Stimulated activated CD4-positive, alpha-beta T cell treated with anti-CD3 and anti-CD28 coated beads, Interleukin-15, amount 100 ng/mL, for 24 hours (primary cell): ENCODE results near the gene VPS39.

Source experiments
- DNase-seq: peaks from one replicate; pipeline ENCODE4 v3.0.0-alpha.2; 2020

VPS39 gene

GRCh38 chr15:42157981-42158765 is 49.9 kb downstream of the VPS39 start:
- DNase-seq, result no peak

DNA sequence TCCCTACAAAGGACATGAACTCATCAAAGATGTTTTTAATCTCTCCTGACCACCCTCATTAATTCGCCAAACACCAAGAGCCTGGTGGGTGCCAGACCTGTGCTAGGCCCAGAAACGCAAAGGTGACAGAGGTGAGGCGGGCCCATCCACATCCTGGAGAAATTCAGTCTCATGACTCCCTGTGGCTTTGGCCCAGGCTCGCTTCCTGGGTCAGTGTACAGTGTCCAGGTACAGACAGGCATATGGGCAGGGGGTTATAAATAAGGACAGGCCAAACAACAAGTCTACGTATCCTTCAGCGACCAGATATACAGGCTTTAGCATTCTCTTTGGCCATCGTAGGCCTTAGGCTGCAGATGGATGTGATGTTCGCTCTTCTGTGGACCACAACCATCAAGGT is 50.7 kb downstream of the VPS39 start:
- no peak for DNase-seq

DNA sequence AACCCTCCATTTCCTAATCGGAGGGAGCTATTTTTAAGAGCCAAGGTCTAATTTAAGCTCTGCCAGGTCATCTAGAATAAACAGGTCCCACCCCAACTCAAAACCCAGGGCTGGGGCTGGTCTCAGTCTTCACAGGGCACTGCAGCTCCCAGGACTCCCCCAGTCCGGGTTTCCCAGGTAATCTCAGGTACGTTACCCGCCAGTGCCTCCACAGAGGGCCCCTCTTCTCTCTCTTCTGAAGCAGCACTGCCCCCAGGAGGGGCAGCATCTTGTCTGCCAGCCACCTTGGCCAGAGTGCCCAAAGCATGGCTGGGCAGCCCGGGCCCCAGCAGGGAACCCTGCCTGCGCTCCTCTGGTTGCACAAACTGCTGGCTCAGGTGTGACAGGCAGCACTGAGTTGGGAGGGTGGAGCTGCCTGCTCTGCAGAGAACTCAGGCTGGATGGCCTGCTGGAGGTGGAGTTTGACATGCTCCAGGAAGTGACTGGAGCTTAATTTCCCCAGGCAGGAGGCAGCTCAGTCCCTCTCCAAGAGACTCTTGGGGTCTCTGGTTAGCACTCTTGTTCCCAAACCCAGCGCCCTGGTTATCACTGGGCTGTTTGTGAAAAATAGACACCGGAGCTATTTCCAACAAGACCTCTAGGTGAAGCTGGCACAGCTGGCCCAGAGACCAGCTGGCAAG is 51.7 kb downstream of the VPS39 start, which contains the start of gene PLA2G4F:
TSS of gene PLA2G4F (minus strand) at position 394 of the 680 bp plus-strand sequence. CDS start at position 307, 87 bp downstream.
- DNase-seq, result no peak

DNA sequence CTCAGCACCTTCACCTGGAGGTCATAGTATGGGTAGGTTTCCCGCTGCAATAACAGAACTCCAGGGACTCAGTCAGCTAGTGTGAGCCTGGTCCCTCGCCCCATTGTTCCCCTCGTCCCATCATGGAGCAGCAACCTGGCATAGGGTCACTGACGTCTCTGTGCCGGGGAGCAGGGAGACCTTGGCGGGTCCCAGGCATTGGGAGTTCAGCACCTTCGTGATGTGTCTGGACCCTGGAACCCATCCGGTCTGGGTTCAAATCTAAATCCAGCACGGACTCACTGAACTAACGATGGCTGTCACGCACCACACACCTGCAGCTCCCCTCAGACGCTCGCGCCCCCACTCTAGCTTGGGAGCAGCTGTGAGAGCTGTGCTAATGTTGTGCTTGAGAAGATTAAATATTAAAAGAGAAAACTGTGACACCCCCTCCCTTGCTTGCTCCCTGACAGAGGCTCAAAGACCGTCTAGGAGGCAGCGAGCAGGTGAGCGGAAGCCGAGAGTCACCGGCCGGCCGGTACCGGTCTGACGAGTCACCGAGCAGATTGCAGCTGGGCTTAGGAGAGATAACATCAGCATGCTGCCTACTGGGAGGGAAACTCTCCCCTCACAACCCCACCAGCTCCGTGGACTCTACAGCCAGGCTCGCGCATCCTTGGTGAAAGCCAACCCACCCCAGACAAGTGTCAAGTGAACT is 52.4 kb downstream of the VPS39 start:
- DNase-seq, result no peak

DNA sequence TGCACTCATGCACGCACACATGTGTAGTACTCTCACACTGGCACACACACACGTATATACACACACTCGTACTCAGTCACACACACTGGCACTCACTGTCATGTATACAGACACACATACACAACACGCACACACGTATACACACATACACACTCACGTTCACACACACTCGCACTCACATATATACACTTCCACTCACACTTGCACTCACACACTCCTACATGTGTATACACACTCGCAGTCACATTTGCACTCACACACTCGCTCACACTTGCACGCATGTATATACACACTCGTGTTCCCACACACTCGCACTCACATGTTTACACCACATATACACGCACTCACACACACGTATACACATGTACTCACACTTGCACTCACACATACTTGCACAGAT is 53.1 kb downstream of the VPS39 start:
- DNase-seq, result no peak

- DNase-seq, result no peak
Measured at GRCh38 chr15:42154212-42154941, 53.7 kb downstream of the VPS39 start.

GRCh38 chr15:42153874-42154211 is 54.3 kb downstream of the VPS39 start:
- no peak for DNase-seq

DNA sequence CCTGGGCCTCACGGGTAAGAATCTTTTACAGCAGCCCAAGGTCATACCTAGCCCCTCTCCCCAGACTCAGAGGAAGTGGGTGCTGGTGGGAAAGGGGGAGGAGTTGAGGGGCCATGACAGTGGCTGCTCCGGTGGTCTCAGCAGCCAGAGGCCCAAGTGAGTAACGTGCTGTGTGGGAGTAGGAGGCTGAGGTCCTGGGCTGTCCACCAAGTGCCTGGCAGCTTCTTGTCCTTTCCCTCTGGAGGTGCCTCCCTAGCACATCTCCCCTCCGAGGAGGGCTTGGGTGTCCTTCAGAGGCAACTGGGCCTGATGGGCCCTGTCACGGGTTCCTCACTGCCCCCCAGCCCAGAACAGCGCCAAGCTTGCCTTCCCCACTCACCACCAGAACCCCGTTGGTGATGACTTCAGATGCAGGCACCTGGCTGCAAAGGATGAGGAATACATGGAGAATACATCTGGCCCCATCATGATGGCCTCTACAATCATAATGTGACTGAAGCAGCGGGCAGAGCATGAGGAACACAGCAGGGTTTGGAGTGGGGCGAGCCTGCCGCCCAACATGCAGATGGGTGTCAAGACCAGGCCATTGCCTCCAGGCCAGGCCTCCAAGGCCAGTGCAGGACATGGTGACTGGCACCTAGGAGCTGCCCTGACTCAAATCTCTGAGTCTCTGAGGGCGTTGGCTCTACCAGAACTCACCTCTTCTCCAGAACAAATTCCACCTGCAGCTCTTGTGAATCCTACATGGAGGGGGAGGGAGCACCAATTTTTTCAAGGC is 55.0 kb downstream of the VPS39 start:
- no peak for DNase-seq

DNA sequence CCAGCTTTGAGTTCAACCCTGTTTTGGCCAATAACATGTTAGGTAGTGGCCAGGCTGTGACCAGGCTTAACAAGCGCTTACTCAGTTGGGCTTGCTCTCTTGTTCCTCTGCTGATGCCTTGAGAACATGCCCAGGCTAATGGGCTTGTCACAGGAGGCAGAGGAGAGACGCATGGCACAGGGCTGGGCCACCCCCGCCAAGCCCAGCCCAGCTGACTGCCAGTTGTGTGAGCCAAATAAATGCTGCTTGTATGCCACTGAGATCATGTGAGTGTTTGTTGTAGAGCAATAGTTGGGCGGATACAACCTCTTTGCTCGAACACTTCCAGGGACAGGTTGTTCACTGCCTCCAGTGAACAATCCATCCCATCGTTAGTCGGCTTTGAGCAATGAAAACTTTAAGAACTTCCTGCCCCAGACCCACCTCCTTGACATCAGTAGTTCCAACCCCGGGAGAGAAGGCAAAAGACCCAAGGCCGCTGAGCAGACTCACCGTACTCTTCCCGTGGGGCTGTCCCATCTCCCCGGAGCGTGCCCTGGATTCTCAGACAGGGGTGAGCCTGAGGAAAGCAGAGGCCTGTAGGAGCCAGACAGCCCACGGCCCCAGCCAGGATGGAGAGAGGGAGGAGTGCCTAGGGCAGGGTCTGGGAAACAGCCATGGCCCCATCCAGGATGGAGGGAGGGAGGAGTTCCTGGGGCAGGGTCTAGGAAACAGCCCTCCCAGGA is 55.7 kb downstream of the VPS39 start:
- DNase-seq, result no peak

DNA sequence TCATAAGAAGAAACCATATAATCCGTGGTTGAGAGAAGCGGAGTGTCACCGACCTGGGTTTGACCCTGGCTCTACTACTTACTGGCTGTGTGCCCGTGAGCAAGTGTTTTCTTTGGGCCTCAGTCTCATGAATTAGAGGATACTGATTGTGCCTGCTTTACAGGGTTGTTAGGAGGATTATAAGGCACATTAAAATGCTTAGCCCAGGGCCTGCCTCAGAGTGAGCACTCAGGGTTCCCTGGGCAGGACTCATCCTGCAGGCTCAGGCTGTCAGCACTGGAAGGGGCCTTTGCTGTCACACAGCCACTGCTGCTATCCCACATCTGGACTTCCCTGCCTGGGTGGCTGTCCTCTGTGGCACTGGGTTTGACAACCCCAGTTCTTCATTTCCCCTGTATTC is 56.4 kb downstream of the VPS39 start:
- DNase-seq, result no peak

- no peak for DNase-seq
Measured at GRCh38 chr15:42151141-42151561, 57.0 kb downstream of the VPS39 start.

GRCh38 chr15:42150219-42150970 is 57.7 kb downstream of the VPS39 start:
- DNase-seq, result no peak

DNA sequence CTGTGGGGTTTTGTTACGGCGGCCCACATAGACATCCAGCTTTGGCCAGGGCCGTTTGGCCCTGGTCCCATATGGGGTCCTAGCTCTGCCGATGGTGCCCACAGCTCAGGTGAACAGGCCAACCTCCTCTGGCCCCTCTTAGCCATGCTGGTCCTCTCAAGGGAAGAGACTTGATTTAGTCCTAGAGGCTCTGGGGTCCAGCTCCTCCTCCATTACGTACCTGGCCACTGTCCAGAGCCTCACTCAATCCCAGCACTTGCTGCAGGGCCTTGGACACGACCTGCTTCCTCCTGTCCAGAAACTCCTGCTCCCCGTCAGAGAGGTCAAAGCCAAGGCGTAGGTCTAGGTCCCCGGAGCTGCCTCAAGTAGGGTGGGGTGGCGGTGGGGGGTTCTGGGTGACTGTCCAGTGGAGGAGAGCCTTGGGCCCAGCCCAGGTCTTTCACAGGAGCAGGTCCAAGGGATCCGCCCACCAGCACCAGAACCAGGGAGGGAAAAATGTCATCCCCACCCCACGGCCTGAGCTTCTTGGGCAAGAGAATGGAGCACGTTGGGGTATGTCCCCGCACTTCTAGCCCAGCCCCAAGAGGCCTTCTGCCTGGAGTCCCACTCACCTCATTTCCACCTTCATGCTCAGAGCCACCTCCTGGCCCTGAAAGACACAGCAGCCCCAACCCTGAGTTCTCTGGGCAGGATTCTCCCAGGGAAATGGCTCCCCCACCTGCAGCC is 58.4 kb downstream of the VPS39 start:
- no peak for DNase-seq

- DNase-seq, result no peak
Measured at GRCh38 chr15:42148808-42149492, 59.2 kb downstream of the VPS39 start.

DNA sequence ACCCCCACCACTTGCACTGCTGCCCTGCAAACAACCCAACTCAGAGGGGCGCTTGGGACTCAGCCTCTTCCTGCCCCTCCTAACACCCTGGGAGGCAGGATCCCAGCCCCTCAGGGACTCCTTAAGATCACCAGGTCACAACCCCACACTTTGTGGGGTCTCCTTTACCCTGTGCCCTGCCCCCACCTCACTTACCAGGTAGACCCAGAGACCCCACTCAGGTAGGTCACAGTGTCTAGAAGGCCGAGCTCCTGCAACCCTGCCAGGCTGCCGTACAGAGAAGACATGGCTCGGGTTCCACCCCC is 60.7 kb downstream of the VPS39 start:
- DNase-seq, result no peak

DNA sequence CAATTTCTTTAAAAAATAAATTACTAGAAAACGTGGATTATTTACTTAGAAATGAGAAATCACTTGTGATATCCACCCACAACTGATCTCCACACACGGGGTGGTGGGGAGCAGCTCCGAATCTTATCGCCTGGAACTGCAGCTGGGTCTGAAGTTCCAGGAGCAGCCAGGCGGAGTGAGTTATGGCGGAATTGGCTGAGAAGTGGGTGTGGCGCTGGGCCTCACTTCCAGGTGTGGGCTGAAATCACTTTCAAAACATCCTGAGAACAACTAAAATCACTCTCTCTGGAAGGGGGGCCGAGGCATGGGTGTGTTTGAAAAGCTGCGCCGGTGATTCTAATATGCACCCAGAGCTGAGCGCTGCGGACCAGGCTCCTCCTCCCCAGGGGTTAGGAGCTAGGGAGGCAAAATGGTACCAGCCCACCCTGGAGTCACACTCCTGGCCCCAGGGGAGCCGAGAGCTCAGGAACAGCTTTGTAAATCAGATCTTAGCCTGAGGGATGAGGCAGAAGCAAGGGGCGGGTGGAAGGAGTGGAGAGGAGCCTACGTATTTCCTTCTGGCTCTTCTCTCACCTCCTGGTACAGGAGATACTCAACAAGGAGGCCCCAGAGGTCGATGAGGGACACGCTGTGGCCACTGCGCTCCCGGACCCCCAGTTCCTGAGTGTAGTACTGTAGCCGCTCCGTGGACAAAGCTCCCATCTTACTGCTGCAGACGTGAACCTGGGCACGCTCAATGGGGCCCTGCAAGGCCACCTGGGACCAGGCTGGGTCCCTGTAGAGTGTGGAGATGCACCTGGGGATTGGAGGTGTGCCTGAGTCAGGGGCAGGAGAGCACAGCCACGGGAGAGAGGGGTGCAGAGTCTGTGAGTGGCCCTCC is 61.3 kb downstream of the VPS39 start:
- no peak for DNase-seq

DNA sequence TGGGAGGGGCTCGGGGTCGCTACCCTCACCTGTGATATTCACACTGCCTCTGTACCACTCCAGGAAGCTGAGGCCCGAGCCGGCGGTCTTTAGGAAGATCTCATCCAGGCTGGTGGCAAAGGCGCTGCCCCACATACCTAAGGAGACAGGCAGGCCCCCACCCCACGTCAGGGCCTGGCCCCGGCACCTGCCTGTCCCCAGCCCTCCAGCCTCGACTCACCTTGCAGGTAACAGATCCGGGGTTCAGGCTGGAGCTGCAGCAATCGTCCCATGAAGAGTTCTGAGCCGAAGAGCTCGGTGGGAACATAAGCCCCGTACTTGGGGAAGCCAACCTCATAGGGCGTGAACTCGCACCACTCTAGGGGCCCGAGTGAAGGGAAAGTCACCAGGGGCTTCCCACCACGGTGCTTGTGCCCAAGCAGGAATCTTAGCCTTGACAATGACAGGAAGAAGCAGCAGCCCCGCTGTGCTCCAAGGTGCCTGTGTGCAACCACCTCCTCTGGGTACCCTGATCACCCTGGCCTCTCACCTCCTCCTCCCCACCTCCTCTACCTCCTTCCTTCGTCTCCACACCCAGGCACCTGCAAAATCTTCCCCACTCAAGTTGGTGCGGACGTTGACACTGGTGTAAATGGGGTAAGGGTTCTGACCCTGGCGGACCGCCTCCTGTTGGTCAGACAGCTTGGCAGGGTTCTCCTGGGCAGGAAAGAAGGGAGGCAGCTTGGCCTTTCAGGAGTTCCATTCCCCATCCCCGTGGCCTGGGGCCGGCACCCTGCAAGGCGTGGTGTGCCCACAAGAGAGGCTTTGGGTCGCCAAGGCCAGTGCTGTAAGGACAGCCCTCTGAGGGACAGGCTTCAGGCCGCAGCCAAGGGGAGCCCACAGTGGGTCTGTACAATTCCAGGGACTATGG is 62.3 kb downstream of the VPS39 start:
- DNase-seq, result no peak
